Fibroblast of mammary gland (primary cell): ENCODE measurements around the gene FAM222A.

Source experiments
- DNase-seq: peaks from one replicate; pipeline ENCODE4 v3.0.0-alpha.2; 2010; ENCODE audit warnings: low read depth
- H3K4me3 ChIP-seq: 2 replicates; pipeline ENCODE4 v1.5.1; 2011; ENCODE audit warnings: low read depth, mild to moderate bottlenecking, low read length, moderate library complexity; ENCODE audit not compliant: control insufficient read depth
- TF ChIP-seq, protein P1 (sequence below): conservative IDR thresholded peaks from 2 replicates; pipeline ENCODE4 v1.5.1; 2011; ENCODE audit warnings: low read depth, low read length, inconsistent platforms; ENCODE audit not compliant: control insufficient read depth, insufficient read depth

The FAM222A gene

DNA sequence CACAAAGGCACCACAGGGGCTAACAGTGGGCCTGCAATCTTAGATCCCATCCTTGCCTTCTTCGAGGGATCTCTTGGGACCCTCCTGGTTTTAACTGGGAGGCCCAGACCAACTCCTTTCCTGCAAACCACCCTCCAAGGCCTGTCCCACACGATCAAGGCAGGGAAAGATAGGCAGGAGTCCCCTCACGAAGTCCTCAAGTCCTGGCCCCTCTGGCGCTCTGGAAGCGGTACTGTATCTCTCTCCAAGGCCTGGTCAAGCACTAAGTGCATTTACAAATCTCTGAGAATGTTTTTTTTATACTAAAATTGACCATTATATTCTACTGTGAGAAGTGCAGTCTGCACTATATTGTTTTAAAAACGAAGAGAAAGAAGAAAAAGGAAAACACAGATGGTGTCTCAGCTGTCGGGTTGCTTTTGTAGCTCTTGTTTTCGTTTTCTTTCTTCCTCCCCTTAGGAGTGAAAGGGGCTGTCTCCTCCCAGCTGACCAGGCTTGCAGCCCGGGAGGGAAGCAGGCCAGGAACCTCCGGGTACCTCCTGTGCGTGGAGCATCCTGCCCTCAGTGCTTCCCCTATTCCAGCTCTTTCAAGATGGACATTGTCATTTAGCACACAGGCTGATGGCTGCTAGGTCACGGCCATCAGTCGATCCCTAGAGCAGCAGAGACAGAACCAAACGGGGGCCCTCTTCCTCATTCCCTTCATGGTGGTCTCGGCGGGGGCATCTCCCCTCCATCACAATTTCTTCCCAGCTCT is 56.7 kb downstream of the FAM222A start:
- DNase-seq = no peak
- H3K4me3 ChIP-seq = no peak overlapping the region
- TF ChIP-seq, protein P1, sequence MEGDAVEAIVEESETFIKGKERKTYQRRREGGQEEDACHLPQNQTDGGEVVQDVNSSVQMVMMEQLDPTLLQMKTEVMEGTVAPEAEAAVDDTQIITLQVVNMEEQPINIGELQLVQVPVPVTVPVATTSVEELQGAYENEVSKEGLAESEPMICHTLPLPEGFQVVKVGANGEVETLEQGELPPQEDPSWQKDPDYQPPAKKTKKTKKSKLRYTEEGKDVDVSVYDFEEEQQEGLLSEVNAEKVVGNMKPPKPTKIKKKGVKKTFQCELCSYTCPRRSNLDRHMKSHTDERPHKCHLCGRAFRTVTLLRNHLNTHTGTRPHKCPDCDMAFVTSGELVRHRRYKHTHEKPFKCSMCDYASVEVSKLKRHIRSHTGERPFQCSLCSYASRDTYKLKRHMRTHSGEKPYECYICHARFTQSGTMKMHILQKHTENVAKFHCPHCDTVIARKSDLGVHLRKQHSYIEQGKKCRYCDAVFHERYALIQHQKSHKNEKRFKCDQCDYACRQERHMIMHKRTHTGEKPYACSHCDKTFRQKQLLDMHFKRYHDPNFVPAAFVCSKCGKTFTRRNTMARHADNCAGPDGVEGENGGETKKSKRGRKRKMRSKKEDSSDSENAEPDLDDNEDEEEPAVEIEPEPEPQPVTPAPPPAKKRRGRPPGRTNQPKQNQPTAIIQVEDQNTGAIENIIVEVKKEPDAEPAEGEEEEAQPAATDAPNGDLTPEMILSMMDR = no peak

- no peak overlapping the region for H3K4me3 ChIP-seq
- TF ChIP-seq, protein P1 = no peak
- no peak for DNase-seq
Measured at GRCh38 chr12:109770861-109771670, 57.4 kb downstream of the FAM222A start.

DNA sequence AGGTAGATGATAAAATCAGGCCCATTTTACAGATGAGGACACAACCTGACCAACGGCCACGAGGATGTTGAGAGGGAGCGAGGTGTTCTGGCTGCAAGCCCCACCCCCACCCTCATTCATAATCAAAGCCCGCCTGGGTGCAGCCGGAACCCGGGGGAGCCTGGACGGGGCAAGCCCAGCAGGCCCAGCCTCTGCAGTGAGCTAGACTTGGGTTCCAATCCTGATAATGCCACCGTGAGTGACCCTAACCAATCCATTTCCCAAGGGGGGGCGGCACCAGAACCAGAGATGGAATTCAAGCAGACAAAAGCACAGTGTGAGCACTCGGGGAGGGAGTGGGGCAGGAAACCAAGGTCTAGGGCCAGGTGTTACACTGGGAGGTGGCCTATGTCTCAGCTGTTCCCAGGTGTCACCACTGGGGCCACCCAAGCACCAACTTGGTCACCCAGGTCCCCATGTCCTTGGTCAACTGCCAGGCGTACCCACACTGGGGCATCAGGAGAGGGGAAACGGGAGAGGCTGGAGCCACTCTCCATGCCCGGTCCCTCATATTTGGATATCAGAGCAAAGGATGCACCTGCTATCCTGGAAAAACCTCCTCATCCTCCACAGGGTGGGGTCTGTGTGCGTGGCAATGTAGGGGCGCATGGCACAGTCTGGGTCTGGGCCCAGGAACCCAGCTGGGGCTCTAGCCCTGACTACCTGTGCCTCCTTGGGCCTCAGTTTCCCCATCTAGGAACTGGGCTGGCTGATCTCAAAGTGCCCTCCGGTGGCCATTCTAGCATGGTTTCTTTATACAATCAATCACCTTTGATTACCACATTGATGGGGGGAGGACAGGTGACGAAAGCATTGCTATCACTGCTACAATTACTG is 58.4 kb downstream of the FAM222A start:
- H3K4me3 ChIP-seq = no peak overlapping the region
- no peak for DNase-seq
- TF ChIP-seq, protein P1 = no peak

DNA sequence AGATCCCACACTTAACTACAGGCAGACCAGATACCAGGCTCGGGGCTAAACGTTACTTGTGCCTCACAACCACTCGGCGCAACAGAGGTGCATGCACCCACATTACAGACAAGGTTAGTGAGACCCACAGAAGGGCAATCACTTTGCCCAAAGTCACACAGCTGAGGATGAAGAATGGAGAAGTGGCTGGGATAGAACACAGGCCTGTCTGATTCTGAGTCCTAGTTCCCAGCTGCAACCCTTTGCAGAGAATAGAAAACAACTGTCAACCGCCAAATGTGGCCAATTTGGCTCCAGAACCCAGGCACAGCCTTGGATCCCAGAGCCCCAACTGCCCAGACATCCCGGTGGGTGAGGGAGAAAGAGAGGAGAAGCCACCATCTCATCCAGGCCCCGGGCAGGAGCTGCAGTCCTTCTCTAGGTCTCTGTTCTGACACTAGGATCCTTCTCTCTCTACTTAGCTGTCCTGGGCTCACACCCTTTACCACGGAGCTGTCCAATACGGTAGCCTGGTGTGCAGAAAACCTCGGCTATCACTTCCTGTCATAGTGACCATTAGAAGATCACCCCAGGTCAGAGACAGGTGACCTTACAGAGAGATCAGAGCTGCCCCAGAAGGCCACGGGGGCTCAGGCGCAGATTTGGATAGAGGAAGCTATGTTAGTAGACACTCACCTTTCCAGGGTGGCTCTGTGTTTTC is 59.1 kb downstream of the FAM222A start:
- TF ChIP-seq, protein P1 = no peak
- H3K4me3 ChIP-seq = no peak overlapping the region

DNA sequence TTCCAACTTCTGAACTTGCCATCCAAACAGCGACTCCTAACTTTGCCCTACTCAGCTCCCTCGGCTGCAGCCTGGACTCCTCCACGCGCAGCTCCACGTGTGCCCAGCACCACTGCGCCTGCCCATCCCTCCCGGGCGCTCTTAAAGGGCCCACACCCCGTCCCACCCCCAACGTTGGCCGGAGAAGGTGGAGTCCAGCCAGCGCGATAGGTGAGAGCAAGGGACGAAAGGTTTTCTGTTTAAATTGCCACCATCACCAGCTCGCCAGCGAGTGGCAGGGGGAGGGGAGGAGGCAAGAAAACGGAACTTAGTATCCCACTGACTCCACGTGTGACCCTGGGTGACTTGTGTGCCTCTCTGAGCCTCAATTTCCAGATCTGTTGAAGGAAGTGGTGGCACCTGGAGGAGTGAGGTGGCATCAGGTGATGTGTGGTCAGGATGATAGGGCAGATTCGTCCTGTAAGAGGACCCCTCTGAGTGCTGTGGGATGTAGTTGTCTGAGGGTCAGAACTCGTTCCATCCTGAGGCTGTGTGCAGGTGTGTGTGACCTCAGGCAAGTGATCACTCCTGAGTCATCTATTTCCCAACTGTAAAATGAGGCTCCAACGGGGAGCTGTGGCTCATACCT is 59.9 kb downstream of the FAM222A start:
- TF ChIP-seq, protein P1 = no peak
- H3K4me3 ChIP-seq = no peak overlapping the region
- DNase-seq = no peak

More for the DNA sequence above, 59.1 kb downstream of the FAM222A start:
- DNase-seq = no peak
